Activated CD4-positive, alpha-beta T cell treated with anti-CD3 and anti-CD28 coated beads, Interleukin-2, amount 10 ng/mL, durations not matched to agents 7 days and 5 days (primary cell): ENCODE measurements around the gene OR52H1. TPM values are rescaled to one million over a fixed set of nuclear protein-coding genes. Genes with fewer than 3 reads are reported as not detected.
"Not testable (repeated sequence)": the region's sequence is repeated elsewhere in the genome, so short reads cannot be mapped to it uniquely, and the experiment has no call there.

ENCODE experiments used
- CTCF ChIA-PET: fragments of 350-600 bp; sonication (Branson Sonifier 250); formaldehyde crosslinking; loops from one replicate; lab custom pipeline; 2021; ENCODE audit warnings: antibody characterized with exemption; lab: Charles Lee
- POLR2A ChIA-PET: fragments of 350-600 bp; sonication (Branson Sonifier 250); formaldehyde crosslinking; loops from one replicate; lab custom pipeline; 2021; ENCODE audit warnings: antibody characterized with exemption; lab: Charles Lee
- DNase-seq: peaks from one replicate; pipeline ENCODE4 v3.0.0-alpha.2; 2020
- H3K27ac Mint-ChIP-seq: one replicate; pipeline ENCODE4 v1.8.0; 2021; ENCODE audit warnings: mild to moderate bottlenecking, moderate library complexity, mixed read lengths
- H3K27me3 Mint-ChIP-seq: one replicate; pipeline ENCODE4 v1.8.0; 2021; ENCODE audit warnings: mixed read lengths
- H3K36me3 Mint-ChIP-seq: one replicate; pipeline ENCODE4 v1.8.0; 2021; ENCODE audit warnings: low read depth, mixed read lengths
- H3K4me1 Mint-ChIP-seq: one replicate; pipeline ENCODE4 v1.8.0; 2021; ENCODE audit warnings: mixed read lengths
- H3K4me3 Mint-ChIP-seq: one replicate; pipeline ENCODE4 v1.8.0; 2021; ENCODE audit warnings: mild to moderate bottlenecking, moderate library complexity, mixed read lengths
- H3K9me3 Mint-ChIP-seq: one replicate; pipeline ENCODE4 v1.8.0; 2021; ENCODE audit warnings: mixed read lengths
- total RNA-seq, 2 experiments: library from RNA; stranded (reverse); gene quantifications; one replicate each; pipeline ENCODE4 v1.2.3, GENCODE V29; 2021

Gene OR52H1
- under 1 TPM in 1 of 2 experiments, not detected in 1; 0.37 TPM for total RNA-seq

DNA sequence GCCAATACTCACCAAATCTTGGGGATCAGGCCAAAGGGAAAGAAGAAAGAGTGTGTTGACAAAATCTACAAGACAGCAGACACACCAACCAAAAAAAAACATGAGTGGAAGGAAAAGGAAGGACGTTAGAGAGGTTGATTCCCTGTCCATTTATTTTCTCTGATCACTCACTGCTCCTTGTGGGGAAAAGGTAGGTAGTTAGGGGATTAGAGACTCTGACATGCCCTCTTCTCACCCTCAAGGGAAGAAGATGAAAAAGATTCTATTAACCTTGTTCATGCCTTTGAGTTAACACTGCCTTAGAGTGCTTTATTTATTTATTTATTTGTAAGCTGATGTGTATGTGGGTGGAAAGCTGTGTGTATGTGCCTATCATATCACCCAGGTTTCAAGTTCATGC is at the start of gene OR52H1:
Gene OR52H1 (minus strand): TSS at position 101 of the 400 bp plus-strand sequence. CDS start 3,035 bp downstream, outside the sequence.
- H3K36me3 Mint-ChIP-seq, result no peaks in the 10 kb centered on the region
- CTCF ChIA-PET, result no interaction called here
- no peaks in the 10 kb centered on the region for H3K4me1 Mint-ChIP-seq
- no peaks in the 10 kb centered on the region for H3K9me3 Mint-ChIP-seq
- no peak for DNase-seq
- H3K27me3 Mint-ChIP-seq, result no peaks in the 10 kb centered on the region
- POLR2A ChIA-PET, result no interaction called here
- H3K4me3 Mint-ChIP-seq, result no peak within 1 kb of the TSS
- H3K27ac Mint-ChIP-seq, result no peak within 1 kb of the TSS

DNA sequence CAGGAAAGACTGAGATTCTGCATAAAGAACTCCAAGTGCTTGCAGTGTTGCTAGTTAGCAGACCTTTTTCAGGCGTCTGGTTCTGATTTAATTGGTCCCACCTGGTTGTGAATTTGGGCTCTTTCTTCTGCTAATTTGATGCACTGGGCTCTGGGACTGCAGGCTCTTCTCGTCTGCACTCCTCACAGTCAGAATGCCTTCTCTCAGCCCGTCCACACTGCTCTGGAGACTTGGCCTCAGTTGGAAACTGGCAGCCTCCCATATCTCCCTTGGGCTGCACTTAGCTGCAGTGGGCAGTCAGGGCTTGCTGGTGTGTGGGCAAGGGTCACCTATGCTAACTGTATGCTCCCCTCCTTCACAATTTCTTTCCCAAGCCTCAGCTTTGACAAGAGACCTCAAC is 49.6 kb upstream of the OR52H1 start:
- no peaks in the 10 kb centered on the region for H3K36me3 Mint-ChIP-seq
- H3K27ac Mint-ChIP-seq, result no peak overlapping the region
- peaks cover 10% of the 10 kb centered on the region for H3K4me1 Mint-ChIP-seq

DNA sequence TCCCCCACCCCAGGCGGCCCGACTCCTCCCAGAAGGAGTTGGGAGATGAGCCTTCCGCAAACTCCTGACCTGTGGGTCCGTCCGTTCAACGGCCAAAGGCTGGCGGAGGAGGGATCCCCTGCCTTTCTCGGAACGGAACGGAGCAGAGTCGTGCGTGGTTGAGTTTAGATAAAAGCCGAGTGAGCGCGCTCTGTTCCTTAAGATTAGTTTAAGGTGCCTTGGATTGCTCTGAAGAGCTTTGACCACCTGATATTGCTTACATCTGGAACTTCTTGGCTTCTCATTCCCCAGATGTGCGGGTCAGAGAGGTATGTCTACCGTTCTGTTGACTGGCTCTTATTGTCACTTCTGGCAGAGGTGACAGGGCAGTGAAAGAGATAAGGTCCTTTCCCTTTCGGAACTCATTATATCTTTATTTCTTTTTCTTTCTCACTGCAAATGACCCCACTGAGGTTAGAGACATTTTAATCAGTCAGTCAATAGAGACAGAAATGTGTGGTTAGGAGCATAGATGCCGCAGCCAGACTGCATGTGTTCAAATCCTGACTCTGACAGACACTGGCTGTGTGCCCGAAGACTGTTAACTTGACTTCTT is 48.4 kb upstream of the OR52H1 start, which contains the start of gene TRIM6:
Gene TRIM6 (plus strand): TSS at position 31 of the 595 bp plus-strand sequence. CDS start 261 bp downstream, at position 292.
- Mint-ChIP-seq H3K36me3 (no peaks in the 10 kb centered on the region), H3K9me3 (no peaks in the 10 kb centered on the region), H3K27me3 (peaks cover 15% of the 10 kb centered on the region), H3K4me3 (peak within 1 kb of the TSS; percentile 69), H3K4me1 (peaks cover 10% of the 10 kb centered on the region), H3K27ac (peak within 1 kb of the TSS; percentile 9)
- ChIA-PET POLR2A (no interaction called here), CTCF (no interaction called here)
- DNase-seq, result peak; percentile 15

More for the DNA sequence above, 49.6 kb upstream of the OR52H1 start:
- CTCF ChIA-PET, result interaction anchor here (0.6 kb wide), 1 partner anchor 131 kb away, joined by 3 read pairs; no protein-coding TSS in a partner anchor
- no peak overlapping the region for H3K4me3 Mint-ChIP-seq
- DNase-seq, result no peak
- peaks cover 15% of the 10 kb centered on the region for H3K27me3 Mint-ChIP-seq
- H3K9me3 Mint-ChIP-seq, result no peaks in the 10 kb centered on the region
- POLR2A ChIA-PET, result no interaction called here

DNA sequence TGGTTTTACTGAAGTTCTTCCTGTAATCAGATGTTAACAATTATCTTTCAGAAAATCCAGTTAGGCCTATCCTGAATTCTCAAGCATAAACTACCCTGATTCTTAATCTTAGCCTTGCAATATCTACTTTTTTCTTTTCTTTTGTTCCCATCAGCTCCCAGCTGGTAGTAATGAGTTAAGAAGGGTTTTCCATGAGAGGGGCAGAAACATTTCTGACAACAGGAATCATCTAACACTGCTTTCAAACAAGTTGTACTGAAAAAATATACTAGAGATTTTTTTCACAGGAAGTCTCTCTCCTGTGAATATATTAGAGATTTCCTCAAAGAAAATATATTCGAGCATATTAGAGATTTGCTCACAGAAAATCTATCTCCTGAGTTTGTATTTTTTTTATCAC is 44.8 kb upstream of the OR52H1 start:
- H3K27ac Mint-ChIP-seq, result no peak overlapping the region
- DNase-seq, result no peak
- peaks cover 10% of the 10 kb centered on the region for H3K27me3 Mint-ChIP-seq
- peaks cover 4% of the 10 kb centered on the region for H3K9me3 Mint-ChIP-seq
- H3K4me3 Mint-ChIP-seq, result no peak overlapping the region
- CTCF ChIA-PET, result no interaction called here
- H3K36me3 Mint-ChIP-seq, result no peaks in the 10 kb centered on the region
- POLR2A ChIA-PET, result no interaction called here
- peaks cover 10% of the 10 kb centered on the region for H3K4me1 Mint-ChIP-seq

DNA sequence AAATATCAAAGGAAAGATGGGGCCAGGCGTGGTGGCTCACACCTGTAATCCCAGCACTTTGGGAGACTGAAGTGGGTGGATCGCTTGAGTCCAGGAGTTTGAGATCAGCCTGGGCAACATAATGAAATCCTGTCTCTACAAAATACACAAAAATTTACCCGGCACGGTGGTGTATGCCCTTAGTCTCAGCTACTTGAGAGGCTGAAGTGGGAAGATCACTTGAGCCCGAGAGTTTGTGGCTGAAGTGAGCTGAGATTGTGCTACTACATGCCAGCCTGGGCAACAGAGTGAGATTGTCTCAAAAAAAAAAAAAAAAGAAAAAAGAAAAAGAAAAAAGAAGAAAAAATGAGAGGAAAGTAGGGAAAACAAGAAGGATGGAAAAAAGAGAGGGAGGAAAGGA is 44.3 kb upstream of the OR52H1 start:
- Mint-ChIP-seq H3K27me3 (peaks cover 6% of the 10 kb centered on the region), H3K9me3 (peaks cover 4% of the 10 kb centered on the region), H3K36me3 (no peaks in the 10 kb centered on the region), H3K27ac (no peak overlapping the region), H3K4me3 (no peak overlapping the region), H3K4me1 (peaks cover 10% of the 10 kb centered on the region)
- CTCF ChIA-PET, result interaction anchor here (0.6 to 0.8 kb wide), 2 partner anchors 23 to 119 kb away, joined by 3 to 4 read pairs; no protein-coding TSS in a partner anchor
- DNase-seq, result no peak
- POLR2A ChIA-PET, result no interaction called here

DNA sequence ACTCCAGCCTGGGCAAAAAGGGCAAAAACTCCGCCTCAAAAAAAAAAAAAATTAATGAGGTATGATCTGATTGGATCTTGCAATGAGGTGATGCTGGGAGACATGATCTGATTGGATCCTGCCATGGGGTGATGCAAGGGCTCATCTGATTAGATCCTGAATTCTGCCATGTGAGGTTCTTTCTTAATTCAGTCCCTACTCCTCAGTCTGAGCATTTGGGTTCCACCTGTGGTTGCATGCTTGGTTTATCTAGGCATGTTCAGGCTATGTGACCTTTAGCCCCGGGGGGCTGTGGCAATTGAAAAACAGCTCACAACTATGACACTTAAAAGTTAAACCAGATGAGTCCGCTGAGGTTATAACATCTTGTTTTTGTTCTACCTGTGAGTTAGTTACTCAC is 43.3 kb upstream of the OR52H1 start:
- H3K27ac Mint-ChIP-seq, result no peak overlapping the region
- H3K36me3 Mint-ChIP-seq, result no peaks in the 10 kb centered on the region
- peaks cover 1% of the 10 kb centered on the region for H3K27me3 Mint-ChIP-seq
- POLR2A ChIA-PET, result no interaction called here
- peaks cover 4% of the 10 kb centered on the region for H3K9me3 Mint-ChIP-seq
- no peak for DNase-seq
- H3K4me1 Mint-ChIP-seq, result peaks cover 4% of the 10 kb centered on the region
- CTCF ChIA-PET, result interaction anchor here (0.8 kb wide), 1 partner anchor 24 kb away, joined by 3 read pairs; no protein-coding TSS in a partner anchor
- no peak overlapping the region for H3K4me3 Mint-ChIP-seq

DNA sequence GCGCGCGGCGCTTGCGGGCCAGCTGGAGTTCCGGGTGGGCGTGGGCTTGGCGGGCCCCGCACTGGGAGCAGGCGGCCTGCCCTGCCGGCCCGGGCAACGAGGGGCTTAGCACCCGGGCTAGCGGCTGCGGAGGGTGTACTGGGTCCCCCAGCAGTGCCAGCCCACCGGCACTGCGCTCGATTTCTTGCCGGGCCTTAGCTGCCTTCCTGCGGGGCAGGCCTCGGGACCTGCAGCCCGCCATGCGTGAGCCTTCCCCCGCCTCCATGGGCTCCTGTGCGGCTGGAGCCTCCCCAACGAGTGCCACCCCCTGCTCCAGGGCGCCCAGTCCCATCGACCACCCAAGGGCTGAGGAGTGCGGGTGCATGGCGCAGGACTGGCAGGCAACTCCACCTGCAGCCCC is 41.6 kb upstream of the OR52H1 start:
- H3K9me3 Mint-ChIP-seq, H3K36me3 Mint-ChIP-seq, POLR2A ChIA-PET, H3K4me1 Mint-ChIP-seq, H3K27ac Mint-ChIP-seq, H3K27me3 Mint-ChIP-seq, DNase-seq, H3K4me3 Mint-ChIP-seq: not testable (repeated sequence)
- CTCF ChIA-PET, result interaction anchor here (2.1 kb wide), 1 partner anchor 10 kb away, joined by 6 read pairs; no protein-coding TSS in a partner anchor

DNA sequence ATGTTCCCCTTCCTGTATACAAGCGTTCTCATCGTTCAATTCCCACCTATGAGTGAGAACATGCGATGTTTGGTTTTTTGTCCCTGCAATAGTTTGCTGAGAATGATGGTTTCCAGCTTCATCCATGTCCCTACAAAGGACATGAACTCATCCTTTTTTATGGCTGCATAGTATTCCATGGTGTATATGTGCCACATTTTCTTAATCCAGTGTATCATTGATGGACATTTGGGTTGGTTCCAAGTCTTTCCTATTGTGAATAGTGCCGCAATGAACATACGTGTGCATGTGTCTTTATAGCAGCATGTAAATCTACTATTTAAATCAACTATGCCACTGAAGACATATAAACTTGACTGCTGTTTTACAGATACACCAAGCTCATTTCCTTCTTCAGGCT is 36.1 kb upstream of the OR52H1 start:
- POLR2A ChIA-PET, H3K27ac Mint-ChIP-seq, H3K36me3 Mint-ChIP-seq, DNase-seq, H3K4me1 Mint-ChIP-seq, H3K9me3 Mint-ChIP-seq, H3K27me3 Mint-ChIP-seq, H3K4me3 Mint-ChIP-seq, CTCF ChIA-PET: not testable (repeated sequence)

DNA sequence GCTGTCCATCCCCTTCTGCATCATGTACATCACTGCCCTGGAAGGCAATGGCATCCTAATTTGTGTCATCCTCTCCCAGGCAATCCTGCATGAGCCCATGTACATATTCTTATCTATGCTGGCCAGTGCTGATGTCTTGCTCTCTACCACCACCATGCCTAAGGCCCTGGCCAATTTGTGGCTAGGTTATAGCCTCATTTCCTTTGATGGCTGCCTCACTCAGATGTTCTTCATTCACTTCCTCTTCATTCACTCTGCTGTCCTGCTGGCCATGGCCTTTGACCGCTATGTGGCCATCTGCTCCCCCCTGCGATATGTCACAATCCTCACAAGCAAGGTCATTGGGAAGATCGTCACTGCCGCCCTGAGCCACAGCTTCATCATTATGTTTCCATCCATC is 32.7 kb upstream of the OR52H1 start:
- Mint-ChIP-seq H3K27ac (no peak overlapping the region), H3K9me3 (no peaks in the 10 kb centered on the region), H3K4me1 (no peaks in the 10 kb centered on the region)

DNA sequence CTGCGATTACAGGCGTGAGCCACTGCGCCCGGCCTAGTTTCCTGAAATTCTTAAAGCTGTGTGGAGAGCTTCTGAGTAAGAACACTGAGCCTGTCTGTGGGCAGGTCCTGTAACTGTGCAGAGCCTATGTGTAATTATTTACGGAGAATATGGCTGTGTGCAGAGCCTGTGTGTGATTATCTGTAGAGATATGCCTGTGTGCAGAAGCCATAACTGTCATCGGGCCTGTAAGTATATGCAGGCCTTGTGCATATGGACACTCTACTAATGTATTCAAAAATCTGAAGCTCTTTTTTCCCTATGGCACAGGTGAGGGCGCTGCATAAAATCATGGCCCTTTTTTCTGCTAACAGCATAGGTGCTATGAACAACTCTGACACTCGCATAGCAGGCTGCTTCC is 32.2 kb upstream of the OR52H1 start, which contains the start of gene OR52B6:
Gene OR52B6 (plus strand): TSS at position 301 of the 400 bp plus-strand sequence. CDS start 0 bp downstream, at position 301.
- H3K4me3 Mint-ChIP-seq, result no peak within 1 kb of the TSS
- POLR2A ChIA-PET, result no interaction called here
- no peaks in the 10 kb centered on the region for H3K9me3 Mint-ChIP-seq
- DNase-seq, result no peak
- no peaks in the 10 kb centered on the region for H3K36me3 Mint-ChIP-seq
- H3K27ac Mint-ChIP-seq, result no peak within 1 kb of the TSS
- peaks cover 2% of the 10 kb centered on the region for H3K27me3 Mint-ChIP-seq
- CTCF ChIA-PET, result no interaction called here
- H3K4me1 Mint-ChIP-seq, result no peaks in the 10 kb centered on the region

More for the DNA sequence above, 32.7 kb upstream of the OR52H1 start:
- ChIA-PET CTCF (no interaction called here), POLR2A (no interaction called here)
- H3K4me3 Mint-ChIP-seq, result no peak overlapping the region
- DNase-seq, result no peak
- H3K36me3 Mint-ChIP-seq, result no peaks in the 10 kb centered on the region
- peaks cover 2% of the 10 kb centered on the region for H3K27me3 Mint-ChIP-seq

DNA sequence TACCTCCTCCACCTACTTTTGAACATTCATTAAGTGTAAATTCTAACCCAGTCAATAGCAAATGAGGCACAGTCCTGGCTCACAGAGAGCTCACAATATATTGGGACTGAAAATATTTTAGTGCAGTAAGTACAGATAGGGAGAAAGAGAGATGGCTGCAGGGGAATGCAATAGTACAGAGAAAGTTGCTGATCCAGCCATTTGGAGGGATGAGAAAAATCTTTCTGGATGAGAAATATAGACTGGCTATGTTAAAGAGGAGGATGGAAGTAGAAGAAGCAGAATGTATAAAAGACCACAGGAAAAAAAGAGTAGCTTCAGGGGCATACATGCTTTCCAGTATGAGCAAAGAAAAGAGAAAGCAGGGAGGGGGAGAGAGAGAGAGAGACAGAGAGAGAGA is 28.8 kb upstream of the OR52H1 start:
- no peaks in the 10 kb centered on the region for H3K4me1 Mint-ChIP-seq
- no peak overlapping the region for H3K4me3 Mint-ChIP-seq
- POLR2A ChIA-PET, result no interaction called here
- H3K27ac Mint-ChIP-seq, result no peak overlapping the region
- H3K27me3 Mint-ChIP-seq, result peaks cover 2% of the 10 kb centered on the region
- no peaks in the 10 kb centered on the region for H3K9me3 Mint-ChIP-seq
- H3K36me3 Mint-ChIP-seq, result no peaks in the 10 kb centered on the region
- CTCF ChIA-PET, result no interaction called here
- DNase-seq, result no peak

DNA sequence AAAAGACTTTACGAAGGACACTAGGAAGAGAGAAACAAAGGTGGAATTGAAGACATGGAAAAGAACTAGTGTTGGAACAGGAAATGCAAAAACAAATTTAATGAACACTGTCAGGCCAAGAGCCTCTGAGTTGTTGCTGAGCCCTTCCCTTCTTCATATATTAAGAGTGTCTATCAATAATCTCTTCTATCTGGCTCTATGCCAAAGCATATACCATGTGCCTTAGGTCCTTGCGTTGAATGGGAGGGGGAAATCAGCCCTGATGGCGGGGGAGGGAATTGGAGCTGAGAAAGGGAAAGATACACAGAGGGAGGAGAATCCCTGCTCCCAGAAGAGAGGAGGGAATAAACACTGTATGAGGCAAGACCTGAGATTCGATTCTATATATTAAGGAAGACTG is 26.8 kb upstream of the OR52H1 start:
- H3K27ac Mint-ChIP-seq, result no peak overlapping the region
- no peak overlapping the region for H3K4me3 Mint-ChIP-seq
- no peaks in the 10 kb centered on the region for H3K36me3 Mint-ChIP-seq
- ChIA-PET POLR2A (no interaction called here), CTCF (no interaction called here)
- peaks cover 2% of the 10 kb centered on the region for H3K27me3 Mint-ChIP-seq
- no peak for DNase-seq
- no peaks in the 10 kb centered on the region for H3K4me1 Mint-ChIP-seq
- H3K9me3 Mint-ChIP-seq, result no peaks in the 10 kb centered on the region

DNA sequence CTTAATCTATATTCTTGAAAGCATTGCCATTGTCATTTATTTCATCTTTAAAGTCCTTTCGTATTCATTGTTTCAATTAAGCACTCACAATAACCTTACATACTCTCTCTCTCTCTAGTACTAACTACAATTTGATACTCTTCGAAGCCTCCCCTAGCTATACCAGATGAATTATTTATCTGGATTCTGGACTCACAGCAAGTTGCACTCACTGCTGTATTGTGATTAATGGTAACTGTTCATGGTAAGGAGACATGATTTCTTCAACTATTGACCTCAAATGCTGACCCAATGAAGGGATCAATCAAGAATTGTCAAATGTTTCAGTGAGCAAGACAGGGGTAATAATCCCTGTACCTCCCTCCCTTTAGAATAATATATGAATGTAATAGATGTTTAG is 26.3 kb upstream of the OR52H1 start:
- ChIA-PET POLR2A (no interaction called here), CTCF (no interaction called here)
- Mint-ChIP-seq H3K4me1 (no peaks in the 10 kb centered on the region), H3K4me3 (no peak overlapping the region), H3K27me3 (peaks cover 2% of the 10 kb centered on the region), H3K36me3 (no peaks in the 10 kb centered on the region), H3K27ac (no peak overlapping the region), H3K9me3 (no peaks in the 10 kb centered on the region)
- no peak for DNase-seq
